ENCODE data around the gene KCNJ18.
"Not testable (repeated sequence)": the region's sequence is repeated elsewhere in the genome, so short reads cannot be mapped to it uniquely, and the experiment has no call there.

- TF ChIP-seq, protein P1, sequence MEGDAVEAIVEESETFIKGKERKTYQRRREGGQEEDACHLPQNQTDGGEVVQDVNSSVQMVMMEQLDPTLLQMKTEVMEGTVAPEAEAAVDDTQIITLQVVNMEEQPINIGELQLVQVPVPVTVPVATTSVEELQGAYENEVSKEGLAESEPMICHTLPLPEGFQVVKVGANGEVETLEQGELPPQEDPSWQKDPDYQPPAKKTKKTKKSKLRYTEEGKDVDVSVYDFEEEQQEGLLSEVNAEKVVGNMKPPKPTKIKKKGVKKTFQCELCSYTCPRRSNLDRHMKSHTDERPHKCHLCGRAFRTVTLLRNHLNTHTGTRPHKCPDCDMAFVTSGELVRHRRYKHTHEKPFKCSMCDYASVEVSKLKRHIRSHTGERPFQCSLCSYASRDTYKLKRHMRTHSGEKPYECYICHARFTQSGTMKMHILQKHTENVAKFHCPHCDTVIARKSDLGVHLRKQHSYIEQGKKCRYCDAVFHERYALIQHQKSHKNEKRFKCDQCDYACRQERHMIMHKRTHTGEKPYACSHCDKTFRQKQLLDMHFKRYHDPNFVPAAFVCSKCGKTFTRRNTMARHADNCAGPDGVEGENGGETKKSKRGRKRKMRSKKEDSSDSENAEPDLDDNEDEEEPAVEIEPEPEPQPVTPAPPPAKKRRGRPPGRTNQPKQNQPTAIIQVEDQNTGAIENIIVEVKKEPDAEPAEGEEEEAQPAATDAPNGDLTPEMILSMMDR (tag by site-specific recombination; IDR thresholded peaks at IDR 0.05) = not testable (repeated sequence)
- TF ChIP-seq BCL11A (tag by site-specific recombination; IDR thresholded peaks at IDR 0.05; ENCODE audit: low read depth); ZNF391 (tag by site-specific recombination; IDR thresholded peaks at IDR 0.05; ENCODE audit: borderline replicate concordance, low read depth); ZNF785 (tag by site-specific recombination; IDR thresholded peaks at IDR 0.05); YY2 (tag by site-specific recombination; IDR thresholded peaks at IDR 0.05); ZNF664 (tag by site-specific recombination; IDR thresholded peaks at IDR 0.05); ZNF138 (tag by site-specific recombination; IDR thresholded peaks at IDR 0.05; ENCODE audit: borderline replicate concordance); ZNF211 (tag by site-specific recombination; IDR thresholded peaks at IDR 0.05; ENCODE audit: low read depth); ZNF24 (tag by site-specific recombination; IDR thresholded peaks at IDR 0.05): not testable (repeated sequence)
- TF ChIP-seq, protein P2, sequence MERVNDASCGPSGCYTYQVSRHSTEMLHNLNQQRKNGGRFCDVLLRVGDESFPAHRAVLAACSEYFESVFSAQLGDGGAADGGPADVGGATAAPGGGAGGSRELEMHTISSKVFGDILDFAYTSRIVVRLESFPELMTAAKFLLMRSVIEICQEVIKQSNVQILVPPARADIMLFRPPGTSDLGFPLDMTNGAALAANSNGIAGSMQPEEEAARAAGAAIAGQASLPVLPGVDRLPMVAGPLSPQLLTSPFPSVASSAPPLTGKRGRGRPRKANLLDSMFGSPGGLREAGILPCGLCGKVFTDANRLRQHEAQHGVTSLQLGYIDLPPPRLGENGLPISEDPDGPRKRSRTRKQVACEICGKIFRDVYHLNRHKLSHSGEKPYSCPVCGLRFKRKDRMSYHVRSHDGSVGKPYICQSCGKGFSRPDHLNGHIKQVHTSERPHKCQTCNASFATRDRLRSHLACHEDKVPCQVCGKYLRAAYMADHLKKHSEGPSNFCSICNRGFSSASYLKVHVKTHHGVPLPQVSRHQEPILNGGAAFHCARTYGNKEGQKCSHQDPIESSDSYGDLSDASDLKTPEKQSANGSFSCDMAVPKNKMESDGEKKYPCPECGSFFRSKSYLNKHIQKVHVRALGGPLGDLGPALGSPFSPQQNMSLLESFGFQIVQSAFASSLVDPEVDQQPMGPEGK (tag by site-specific recombination; IDR thresholded peaks at IDR 0.05) = not testable (repeated sequence)
- TF ChIP-seq, protein P3, sequence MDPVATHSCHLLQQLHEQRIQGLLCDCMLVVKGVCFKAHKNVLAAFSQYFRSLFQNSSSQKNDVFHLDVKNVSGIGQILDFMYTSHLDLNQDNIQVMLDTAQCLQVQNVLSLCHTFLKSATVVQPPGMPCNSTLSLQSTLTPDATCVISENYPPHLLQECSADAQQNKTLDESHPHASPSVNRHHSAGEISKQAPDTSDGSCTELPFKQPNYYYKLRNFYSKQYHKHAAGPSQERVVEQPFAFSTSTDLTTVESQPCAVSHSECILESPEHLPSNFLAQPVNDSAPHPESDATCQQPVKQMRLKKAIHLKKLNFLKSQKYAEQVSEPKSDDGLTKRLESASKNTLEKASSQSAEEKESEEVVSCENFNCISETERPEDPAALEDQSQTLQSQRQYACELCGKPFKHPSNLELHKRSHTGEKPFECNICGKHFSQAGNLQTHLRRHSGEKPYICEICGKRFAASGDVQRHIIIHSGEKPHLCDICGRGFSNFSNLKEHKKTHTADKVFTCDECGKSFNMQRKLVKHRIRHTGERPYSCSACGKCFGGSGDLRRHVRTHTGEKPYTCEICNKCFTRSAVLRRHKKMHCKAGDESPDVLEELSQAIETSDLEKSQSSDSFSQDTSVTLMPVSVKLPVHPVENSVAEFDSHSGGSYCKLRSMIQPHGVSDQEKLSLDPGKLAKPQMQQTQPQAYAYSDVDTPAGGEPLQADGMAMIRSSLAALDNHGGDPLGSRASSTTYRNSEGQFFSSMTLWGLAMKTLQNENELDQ (tag by site-specific recombination; IDR thresholded peaks at IDR 0.05; ENCODE audit: low read depth) = not testable (repeated sequence)
Measured at GRCh38 chr17:21720566-21720965, 28.2 kb downstream of the KCNJ18 start.

All from HEK293 (cell line).